GM21390 (cell line): Measurements from ENCODE around the gene DERA.
"Not testable (repeated sequence)": the region's sequence is repeated elsewhere in the genome, so short reads cannot be mapped to it uniquely, and the experiment has no call there.

Source experiments
- ATAC-seq: cut with Tn5 transposase; IDR thresholded peaks from one replicate; pipeline ENCODE4 v1.9.1; 2021; ENCODE audit not compliant: unreplicated experiment

The DERA gene

GRCh38 chr12:15899282-15899870 lies 11.8 kb upstream of the DERA start:
- ATAC-seq = peak; percentile 83

DNA sequence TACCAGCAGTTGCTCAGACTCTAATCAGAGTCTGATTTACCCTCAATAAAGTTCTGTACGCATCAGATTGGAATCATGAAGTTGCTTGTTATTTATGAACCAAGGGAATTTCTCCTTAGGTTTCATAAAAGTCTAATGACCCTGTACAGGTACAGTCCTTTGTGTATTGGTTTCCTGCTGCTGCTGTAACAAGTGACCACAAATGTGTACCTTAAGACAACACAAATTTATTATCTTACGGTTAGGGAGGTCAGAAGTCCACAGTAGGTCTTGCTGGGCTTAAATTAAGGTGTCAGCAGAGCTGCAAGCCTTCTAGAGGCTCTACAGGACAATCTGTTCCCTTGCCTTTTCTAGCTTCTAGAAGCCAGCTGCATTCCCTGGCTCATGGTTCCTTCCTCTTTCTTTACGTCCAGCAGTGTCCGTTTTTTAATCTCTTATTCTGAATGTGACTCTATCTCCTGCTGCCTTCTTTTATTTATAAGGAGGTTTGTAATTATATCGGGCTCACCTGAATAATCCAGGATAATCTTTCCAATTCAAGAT lies 6.7 kb upstream of the DERA start:
- ATAC-seq = no peak

GRCh38 chr12:15910468-15910863 lies 666 bp upstream of the DERA start:
- ATAC-seq = no peak

DNA sequence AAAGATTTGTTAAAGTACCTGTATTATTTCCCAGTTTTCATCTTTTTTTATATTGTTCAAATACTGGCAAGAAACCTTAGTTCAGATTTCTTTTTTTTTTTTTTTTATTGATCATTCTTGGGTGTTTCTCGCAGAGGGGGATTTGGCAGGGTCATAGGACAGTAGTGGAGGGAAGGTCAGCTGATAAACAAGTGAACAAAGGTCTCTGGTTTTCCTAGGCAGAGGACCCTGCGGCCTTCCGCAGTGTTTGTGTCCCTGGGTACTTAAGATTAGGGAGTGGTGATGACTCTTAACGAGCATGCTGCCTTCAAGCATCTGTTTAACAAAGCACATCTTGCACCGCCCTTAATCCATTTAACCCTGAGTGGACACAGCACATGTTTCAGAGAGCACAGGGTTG lies 799 bp downstream of the DERA start:
- not testable (repeated sequence) for ATAC-seq

DNA sequence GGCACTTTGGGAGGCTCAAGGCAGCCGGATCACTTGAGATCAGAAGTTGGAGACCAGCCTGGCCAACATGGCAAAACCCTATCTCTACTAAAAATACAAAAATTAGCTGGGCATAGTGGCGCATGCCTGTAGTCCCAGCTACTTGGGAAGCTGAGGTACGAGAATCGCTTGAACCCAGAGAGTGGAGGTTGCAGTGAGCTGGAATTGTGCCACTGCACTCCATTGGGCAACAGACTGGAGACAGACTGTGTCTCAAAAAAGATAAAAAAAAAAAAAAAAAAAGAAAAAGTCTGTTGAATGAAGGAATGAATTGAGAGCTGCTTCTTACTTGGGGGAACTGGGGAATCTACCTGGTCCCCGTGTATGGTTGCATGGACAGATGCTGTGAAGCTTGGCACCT lies 3.0 kb downstream of the DERA start:
- not testable (repeated sequence) for ATAC-seq

- no peak for ATAC-seq
These were observed 6.9 kb downstream of the DERA start for GRCh38 chr12:15918066-15918465.

- ATAC-seq = no peak
These were observed 8.3 kb downstream of the DERA start for GRCh38 chr12:15919418-15919817.

GRCh38 chr12:15924956-15925355 lies 13.8 kb downstream of the DERA start:
- ATAC-seq = no peak

DNA sequence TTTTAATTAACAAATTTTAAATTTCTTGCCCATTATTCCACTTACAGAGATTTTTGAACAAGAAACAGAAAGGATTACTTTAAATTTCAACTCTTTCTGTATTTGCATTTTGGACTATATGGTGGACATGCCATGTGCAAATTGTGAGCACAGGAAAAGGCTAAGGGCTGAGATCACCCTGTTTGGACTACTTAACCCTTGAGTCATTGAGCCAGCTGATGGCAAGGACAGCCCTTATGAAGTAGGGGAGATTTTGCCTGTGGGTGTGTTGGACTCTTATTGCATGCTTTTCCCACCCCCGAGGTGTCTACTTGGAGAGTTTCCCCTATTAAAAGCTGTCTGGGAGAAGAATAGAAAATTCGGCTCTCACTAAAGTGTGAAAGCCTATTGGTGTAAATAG lies 17.2 kb downstream of the DERA start:
- ATAC-seq = no peak

DNA sequence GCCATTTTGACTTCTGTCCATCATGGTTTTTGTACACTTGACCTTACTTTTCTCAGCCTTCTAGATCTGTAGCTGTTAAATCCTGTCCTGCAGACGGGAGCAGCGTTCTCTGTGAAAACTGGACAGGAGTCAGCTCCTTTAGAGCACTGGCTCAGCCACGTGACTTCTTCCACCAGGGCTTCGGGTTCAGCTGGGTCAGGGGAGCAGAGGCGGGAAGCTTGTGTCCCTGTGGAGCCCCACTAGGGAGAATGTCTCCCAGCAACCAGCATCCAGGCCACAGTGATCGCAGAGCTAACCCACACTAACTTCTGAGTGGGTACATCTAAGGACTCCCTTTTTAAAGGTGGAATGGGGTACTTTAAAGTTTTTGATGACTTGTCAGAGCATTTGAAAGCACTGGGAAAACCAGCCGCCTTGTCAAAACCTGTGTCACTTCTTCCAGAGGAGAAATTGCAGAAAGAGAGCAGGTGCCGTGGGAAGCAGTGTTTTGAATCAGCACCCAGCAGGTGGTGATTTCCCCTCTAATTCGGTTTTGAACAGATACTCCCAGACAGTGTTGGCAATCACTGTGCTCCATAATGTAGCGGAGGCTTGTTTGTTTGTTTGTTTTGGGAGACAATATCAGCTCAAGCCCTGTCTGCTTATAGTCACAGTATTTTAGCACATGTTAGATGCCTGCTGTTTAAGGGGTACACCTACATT lies 17.9 kb downstream of the DERA start:
- ATAC-seq = no peak

DNA sequence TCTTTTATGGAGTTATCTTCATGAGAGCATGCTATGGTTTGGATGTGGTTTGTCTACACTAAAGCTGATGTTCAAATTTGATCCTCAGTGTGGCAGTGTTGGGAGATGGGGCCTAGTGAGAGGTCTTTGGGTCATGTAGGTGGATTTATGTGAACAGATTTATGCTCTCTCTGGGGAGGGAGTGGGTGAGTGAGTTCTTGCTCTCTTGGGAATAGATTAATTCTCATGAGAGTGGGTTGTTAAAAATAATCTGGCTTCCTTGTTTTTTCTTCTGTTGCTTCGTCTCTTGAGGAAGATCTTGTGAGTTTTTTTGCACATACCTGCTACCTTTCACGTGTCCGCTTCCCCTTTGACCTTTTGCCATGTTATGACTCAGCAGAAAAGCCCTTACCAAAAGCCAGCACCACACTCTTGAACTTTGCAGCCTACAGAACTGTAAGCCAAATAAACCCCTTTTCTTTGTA lies 20.5 kb downstream of the DERA start:
- ATAC-seq = no peak

DNA sequence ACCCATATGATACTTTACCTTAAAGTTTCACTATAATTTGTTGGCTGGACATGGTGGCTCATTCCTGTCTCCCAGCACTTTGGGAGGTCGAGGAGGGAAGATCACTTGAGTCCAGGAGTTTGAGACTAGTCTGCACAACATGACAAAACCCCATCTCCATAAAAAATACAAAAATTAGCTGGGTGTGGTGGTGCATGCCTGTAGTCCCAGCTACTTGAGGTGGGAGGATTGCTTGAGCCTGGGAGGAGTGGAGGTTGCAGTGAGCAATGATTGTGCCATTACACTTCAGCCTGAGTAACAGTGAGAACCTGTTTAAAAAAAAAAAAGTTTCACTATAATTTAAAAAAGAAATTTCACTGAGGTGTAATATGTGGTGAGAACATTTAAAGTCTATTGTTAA lies 21.2 kb downstream of the DERA start:
- ATAC-seq = no peak

GRCh38 chr12:15932971-15933370 lies 21.8 kb downstream of the DERA start:
- no peak for ATAC-seq

- ATAC-seq = no peak
These were observed 22.6 kb downstream of the DERA start for GRCh38 chr12:15933751-15934150.

DNA sequence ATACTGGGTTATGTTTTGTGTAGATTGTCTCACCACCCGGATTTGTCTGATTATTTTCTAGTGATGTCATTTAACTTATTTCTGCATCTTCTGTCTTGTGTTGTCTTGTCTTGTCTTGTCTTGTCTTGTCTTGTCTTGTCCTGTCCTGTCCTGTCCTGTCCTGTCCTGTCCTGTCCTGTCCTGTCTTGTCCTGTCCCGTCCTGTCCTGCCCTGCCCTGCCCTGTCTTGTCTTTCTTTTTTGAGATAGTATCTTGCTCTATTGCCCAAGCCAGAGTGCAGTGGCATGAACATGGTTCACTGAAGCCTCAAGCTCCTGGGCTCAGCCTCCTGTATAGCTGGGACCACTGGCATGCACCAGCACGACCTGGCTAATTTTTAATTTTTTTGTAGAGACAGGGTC lies 25.6 kb downstream of the DERA start:
- ATAC-seq = no peak

DNA sequence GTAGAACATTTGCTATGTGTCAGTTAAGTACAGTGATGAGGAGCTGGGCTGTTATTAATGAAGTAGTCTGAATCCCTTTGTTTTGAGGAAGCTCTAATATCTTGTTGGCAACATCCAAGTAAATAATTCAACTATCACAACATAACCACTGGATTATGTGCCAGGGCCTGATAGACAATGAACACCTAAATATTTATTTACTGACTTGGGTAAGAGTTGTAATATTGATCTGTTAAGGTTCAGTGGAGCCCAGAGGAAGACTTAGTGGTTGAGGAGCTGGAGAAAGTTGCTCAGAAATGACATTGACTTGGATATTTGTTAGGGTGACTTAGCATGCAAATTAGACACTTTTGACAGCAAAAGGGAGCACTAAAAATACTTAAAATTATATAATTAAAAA lies 26.8 kb downstream of the DERA start:
- no peak for ATAC-seq

- no peak for ATAC-seq
These were observed 28.0 kb downstream of the DERA start for GRCh38 chr12:15939111-15939510.

GRCh38 chr12:15942475-15942874 lies 31.3 kb downstream of the DERA start:
- ATAC-seq = no peak

GRCh38 chr12:15943519-15943918 lies 32.4 kb downstream of the DERA start:
- not testable (repeated sequence) for ATAC-seq

DNA sequence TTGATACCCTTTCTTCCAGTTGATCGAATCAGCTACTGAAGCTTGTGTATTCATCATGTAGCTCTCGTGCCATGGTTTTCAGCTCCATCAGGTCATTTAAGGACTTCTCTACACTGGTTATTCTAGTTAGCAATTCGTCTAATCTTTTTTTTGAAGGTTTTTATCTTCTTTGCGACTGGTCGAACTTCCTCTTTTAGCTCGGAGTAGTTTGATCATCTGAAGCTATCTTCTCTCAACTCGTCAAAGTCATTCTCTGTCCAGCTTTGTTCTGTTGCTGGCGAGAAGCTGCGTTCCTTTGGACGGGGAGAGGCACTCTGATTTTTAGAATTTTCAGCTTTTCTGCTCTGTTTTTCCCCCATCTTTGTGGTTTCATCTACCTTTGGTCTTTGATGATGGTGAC lies 37.3 kb downstream of the DERA start:
- not testable (repeated sequence) for ATAC-seq

DNA sequence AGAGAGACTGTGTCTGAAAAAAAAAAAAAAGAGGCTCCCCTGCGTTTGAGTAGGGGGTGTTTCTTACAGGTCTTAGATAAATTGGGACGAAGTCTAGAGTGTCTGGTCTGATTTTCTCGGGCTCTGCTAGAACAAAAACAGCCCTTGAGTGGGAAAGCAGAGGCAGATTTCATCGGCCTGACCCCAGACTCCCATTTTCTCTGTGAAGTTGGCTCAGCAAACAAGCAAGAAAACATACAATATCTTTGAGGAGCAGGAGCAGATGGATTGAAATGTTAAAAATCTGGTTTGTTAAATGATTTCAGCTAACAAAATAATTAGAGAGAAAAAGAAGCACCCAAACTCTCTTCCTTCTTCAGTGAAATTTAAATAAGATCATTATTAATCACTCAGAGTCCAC lies 44.1 kb downstream of the DERA start:
- no peak for ATAC-seq

- no peak for ATAC-seq
These were observed 44.9 kb downstream of the DERA start for GRCh38 chr12:15956010-15956409.
